MM.1S (cell line): Measurements from ENCODE around the gene TARBP2.

ENCODE experiments used
- DNase-seq: peaks from one replicate; pipeline ENCODE4 v3.0.0-alpha.2; 2015
- H2AFZ ChIP-seq: fragments of 300-600 bp; sonication (generic); 2 replicates; pipeline ENCODE4 v1.6.0; 2016; ENCODE audit warnings: antibody characterized with exemption, low read length
- H3F3A ChIP-seq: fragments of 300-600 bp; sonication (generic); 2 replicates; pipeline ENCODE4 v1.6.1; 2016; ENCODE audit warnings: mild to moderate bottlenecking, antibody characterized with exemption, low read length, moderate library complexity, mixed read lengths; ENCODE audit not compliant: insufficient read depth
- H3K27ac ChIP-seq: fragments of 300-600 bp; sonication (generic); 2 replicates; pipeline ENCODE4 v1.5.1; 2016; ENCODE audit warnings: mild to moderate bottlenecking, low read length
- H3K27me3 ChIP-seq: fragments of 300-600 bp; sonication (generic); replicated peaks from 2 replicates; pipeline ENCODE4 v1.6.0; 2016; ENCODE audit warnings: low read length; ENCODE audit not compliant: insufficient read depth
- H3K36me3 ChIP-seq: fragments of 300-600 bp; sonication (generic); replicated peaks from 2 replicates; pipeline ENCODE4 v1.6.1; 2016; ENCODE audit warnings: mild to moderate bottlenecking, low read length, mixed read lengths; ENCODE audit not compliant: insufficient read depth
- H3K4me1 ChIP-seq: fragments of 300-600 bp; sonication (generic); 2 replicates; pipeline ENCODE4 v1.6.1; 2016; ENCODE audit warnings: low read length, mixed read lengths
- H3K4me2 ChIP-seq: fragments of 300-600 bp; sonication (generic); 2 replicates; pipeline ENCODE4 v1.6.0; 2016; ENCODE audit warnings: low read depth, low read length
- H3K4me3 ChIP-seq: fragments of 300-600 bp; sonication (generic); 2 replicates; pipeline ENCODE4 v1.5.1; 2016; ENCODE audit warnings: low read length, mixed read lengths
- H3K79me2 ChIP-seq: fragments of 300-600 bp; sonication (generic); 2 replicates; pipeline ENCODE4 v1.6.1; 2016; ENCODE audit warnings: mixed run types, low read length, mixed read lengths
- H3K9ac ChIP-seq: fragments of 300-600 bp; sonication (generic); 2 replicates; pipeline ENCODE4 v1.6.1; 2016; ENCODE audit warnings: low read length, mixed read lengths
- H3K9me2 ChIP-seq: fragments of 300-600 bp; sonication (generic); replicated peaks from 2 replicates; pipeline ENCODE4 v1.6.1; 2016; ENCODE audit warnings: mild to moderate bottlenecking, low read length, mixed read lengths; ENCODE audit not compliant: insufficient read depth
- H3K9me3 ChIP-seq: fragments of 300-600 bp; sonication (generic); replicated peaks from 2 replicates; pipeline ENCODE4 v1.6.1; 2016; ENCODE audit warnings: mild to moderate bottlenecking, low read length, mixed read lengths; ENCODE audit not compliant: insufficient read depth
- H4K20me1 ChIP-seq: fragments of 300-600 bp; sonication (generic); 2 replicates; pipeline ENCODE4 v1.6.1; 2016; ENCODE audit warnings: mild to moderate bottlenecking, low read length, moderate library complexity, mixed read lengths; ENCODE audit not compliant: insufficient read depth
- EZH2 ChIP-seq: fragments of 300-600 bp; sonication (generic); optimal IDR thresholded peaks from 2 replicates; pipeline ENCODE3; 2017; ENCODE audit warnings: low read depth, mild to moderate bottlenecking, antibody characterized with exemption, low read length, mixed read lengths
- EZH2phosphoT487 ChIP-seq: fragments of 300-600 bp; sonication (generic); IDR thresholded peaks from 2 replicates; pipeline ENCODE4 v1.6.1; 2018; ENCODE audit warnings: antibody characterized with exemption, low read length
- TF ChIP-seq, protein P1 (sequence below): fragments of 300-600 bp; sonication (generic); IDR thresholded peaks from 2 replicates; pipeline ENCODE4 v1.5.1; 2016; ENCODE audit warnings: antibody characterized with exemption, low read length, mixed read lengths

Gene TARBP2

DNA sequence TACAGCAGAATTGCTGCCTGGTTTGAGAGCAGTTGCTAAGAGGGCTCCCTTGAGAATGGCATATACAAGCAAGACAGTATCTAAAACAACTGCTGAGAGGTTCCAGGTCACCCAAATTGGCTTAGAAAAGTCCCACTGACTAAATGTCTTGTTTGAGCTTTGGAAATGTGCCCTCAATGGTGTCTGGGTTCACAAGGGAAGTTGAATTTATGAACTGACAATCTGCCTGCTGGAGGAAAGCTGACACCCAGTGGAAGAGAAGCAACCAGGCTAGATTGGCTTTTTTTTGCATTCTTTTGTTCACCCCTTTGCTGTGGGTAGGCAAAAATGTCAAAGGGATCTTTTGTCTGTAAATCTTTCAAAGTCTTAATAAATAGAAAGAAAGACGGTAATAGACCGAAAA, 50.8 kb downstream of the TARBP2 start:
- Histone ChIP-seq H3K4me2 (peak overlapping the region; percentile 61), H3K4me3 (peak overlapping the region; percentile 48), H3K36me3 (no peaks in the 10 kb centered on the region), H3K9me3 (no peaks in the 10 kb centered on the region), H3K27me3 (no peaks in the 10 kb centered on the region), H3K9ac (peak overlapping the region; percentile 22), H3F3A (peaks cover 34% of the 10 kb centered on the region), H4K20me1 (no peaks in the 10 kb centered on the region), H3K4me1 (peaks cover 26% of the 10 kb centered on the region), H3K27ac (peak overlapping the region; percentile 82), H3K9me2 (no peaks in the 10 kb centered on the region), H3K79me2 (no peaks in the 10 kb centered on the region), H2AFZ (peak overlapping the region; percentile 35)
- TF ChIP-seq, protein P1, sequence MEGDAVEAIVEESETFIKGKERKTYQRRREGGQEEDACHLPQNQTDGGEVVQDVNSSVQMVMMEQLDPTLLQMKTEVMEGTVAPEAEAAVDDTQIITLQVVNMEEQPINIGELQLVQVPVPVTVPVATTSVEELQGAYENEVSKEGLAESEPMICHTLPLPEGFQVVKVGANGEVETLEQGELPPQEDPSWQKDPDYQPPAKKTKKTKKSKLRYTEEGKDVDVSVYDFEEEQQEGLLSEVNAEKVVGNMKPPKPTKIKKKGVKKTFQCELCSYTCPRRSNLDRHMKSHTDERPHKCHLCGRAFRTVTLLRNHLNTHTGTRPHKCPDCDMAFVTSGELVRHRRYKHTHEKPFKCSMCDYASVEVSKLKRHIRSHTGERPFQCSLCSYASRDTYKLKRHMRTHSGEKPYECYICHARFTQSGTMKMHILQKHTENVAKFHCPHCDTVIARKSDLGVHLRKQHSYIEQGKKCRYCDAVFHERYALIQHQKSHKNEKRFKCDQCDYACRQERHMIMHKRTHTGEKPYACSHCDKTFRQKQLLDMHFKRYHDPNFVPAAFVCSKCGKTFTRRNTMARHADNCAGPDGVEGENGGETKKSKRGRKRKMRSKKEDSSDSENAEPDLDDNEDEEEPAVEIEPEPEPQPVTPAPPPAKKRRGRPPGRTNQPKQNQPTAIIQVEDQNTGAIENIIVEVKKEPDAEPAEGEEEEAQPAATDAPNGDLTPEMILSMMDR, result peak; percentile 52
- TF ChIP-seq EZH2, result no peak
- no peak for TF ChIP-seq EZH2phosphoT487
- peak; percentile 83 for DNase-seq

DNA sequence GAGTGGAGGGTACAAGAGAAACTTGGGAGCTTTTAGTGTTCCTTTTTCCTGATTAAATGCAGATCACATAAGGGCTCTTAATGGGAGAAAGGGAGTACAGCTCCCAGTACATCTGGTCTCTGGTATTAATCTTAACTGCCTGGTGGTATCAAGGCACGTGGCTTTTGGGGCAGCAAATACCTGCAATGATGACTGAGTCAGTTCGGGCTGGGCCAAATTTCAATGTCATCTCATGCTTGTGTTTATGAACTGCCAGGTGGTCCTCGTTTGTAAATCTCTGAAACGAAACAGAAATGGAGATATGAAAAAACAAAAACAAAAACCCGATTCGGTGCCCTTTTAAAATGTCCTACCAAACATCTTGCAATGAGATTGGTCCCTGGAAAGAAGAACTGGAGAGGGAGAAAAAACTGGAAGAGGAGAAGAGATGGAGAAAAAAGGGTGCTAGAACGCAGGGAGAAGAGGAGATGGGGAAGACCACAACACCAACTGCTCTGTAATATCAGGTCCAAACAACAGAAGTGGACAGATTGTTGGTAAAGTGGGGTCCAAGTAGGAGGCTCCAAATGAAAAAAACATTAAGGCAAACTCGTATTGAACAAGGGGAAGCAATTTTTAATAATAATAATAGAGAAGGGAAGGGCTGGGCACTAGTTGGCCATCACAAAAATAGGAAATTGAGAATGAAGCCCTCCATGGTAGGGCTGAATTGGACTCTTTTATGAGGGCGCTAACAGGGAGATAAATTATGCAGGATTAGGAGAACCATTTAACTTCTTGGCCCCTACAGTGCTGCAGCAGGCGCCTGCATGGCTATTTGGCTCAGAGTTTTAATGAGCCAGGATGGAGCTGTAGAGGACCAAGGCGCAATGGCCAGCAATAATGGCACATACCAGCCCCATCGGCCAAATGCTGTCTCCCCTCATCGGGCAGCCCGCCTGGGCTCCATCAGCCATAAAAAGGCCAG, 51.6 kb downstream of the TARBP2 start:
- TF ChIP-seq EZH2 (no peak), EZH2phosphoT487 (no peak)
- TF ChIP-seq, protein P1, result no peak
- Histone ChIP-seq H3F3A (peaks cover 34% of the 10 kb centered on the region), H3K27me3 (no peaks in the 10 kb centered on the region), H3K4me3 (peak overlapping the region; percentile 48), H3K27ac (peak overlapping the region; percentile 82), H3K4me2 (peak overlapping the region; percentile 61), H3K9me2 (no peaks in the 10 kb centered on the region), H4K20me1 (no peaks in the 10 kb centered on the region), H3K9ac (peak overlapping the region; percentile 22), H3K36me3 (no peaks in the 10 kb centered on the region), H2AFZ (peak overlapping the region; percentile 35), H3K4me1 (peaks cover 26% of the 10 kb centered on the region), H3K79me2 (no peaks in the 10 kb centered on the region), H3K9me3 (no peaks in the 10 kb centered on the region)
- DNase-seq, result peak; percentile 74
